Fibroblast of lung (primary cell): ENCODE results near the gene CAPN9.

Source experiments
- CTCF ChIP-seq, 2 donors: IDR thresholded peaks in 1 of 2; conservative IDR thresholded peaks in 1 of 2; 1 replicate in 1 of 2; 2 replicates in 1 of 2; pipeline ENCODE4 v1.5.1; 2011 to 2012; ENCODE audit warnings: low read length in 2 of 2, control low read depth in 1 of 2, inconsistent platforms in 1 of 2, low read depth in 1 of 2, mild to moderate bottlenecking in 1 of 2
- EZH2 ChIP-seq: IDR thresholded peaks from 2 replicates; pipeline ENCODE4 v1.5.1; 2012; ENCODE audit warnings: low read length, control low read depth, mild to moderate bottlenecking; ENCODE audit errors: missing control alignments

GRCh38 chr1:230761443-230762167 lies 14.4 kb downstream of the CAPN9 start:
- no peak for TF ChIP-seq CTCF (conservative IDR thresholded peaks at IDR 0.05 in 1 of 2, IDR thresholded peaks at IDR 0.05 in 1 of 2; ENCODE audit: low read depth in 1 of 2, low read length in 2 of 2)
- no peak for TF ChIP-seq EZH2
